NCI-H187 treated with DMSO at 0.1 percent for 48 hours (cell line): ENCODE results near the gene THNSL1.

Source experiments
- DNase-seq: peaks from one replicate; lab custom pipeline; 2025; lab: John Stamatoyannopoulos, UW

The THNSL1 gene

DNA sequence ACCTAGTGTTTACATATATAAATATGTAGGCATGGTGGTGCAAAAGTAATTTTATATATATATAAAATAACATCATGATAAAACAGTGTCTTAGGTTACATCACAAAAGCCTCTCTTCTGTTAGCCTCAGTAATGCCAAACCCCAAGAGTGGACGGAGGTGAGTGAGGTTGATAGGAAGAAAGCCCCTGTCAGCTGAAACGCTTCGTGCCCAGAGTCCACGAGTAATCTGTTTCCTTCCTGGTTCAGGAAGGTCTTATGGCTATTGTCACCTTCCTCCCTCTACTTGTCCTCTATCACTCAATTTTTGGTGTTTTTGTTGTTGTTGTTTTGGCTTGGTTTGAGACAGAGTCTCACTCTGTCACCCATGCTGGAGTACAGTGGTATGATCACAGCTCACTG lies 41.5 kb downstream of the THNSL1 start:
- DNase-seq = no peak

DNA sequence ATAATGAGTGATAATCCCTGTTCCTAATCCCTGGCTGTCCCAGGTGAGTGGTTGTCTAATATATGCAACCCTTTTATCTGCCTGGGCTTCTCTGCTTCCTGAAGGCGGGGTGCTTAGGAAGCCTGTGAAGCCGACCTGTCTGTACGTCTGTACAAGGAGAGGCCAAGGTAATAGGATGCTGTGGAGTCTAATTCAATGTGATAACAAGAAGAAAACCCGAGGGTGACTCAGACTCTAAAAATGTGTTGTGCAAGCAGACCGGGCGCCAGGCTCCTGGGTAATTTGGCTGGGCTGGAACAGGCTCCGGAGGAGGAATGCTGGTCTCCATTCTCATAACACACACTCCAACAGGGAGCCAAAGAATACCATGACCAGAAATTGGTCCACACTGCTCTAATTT lies 43.6 kb downstream of the THNSL1 start:
- no peak for DNase-seq

DNA sequence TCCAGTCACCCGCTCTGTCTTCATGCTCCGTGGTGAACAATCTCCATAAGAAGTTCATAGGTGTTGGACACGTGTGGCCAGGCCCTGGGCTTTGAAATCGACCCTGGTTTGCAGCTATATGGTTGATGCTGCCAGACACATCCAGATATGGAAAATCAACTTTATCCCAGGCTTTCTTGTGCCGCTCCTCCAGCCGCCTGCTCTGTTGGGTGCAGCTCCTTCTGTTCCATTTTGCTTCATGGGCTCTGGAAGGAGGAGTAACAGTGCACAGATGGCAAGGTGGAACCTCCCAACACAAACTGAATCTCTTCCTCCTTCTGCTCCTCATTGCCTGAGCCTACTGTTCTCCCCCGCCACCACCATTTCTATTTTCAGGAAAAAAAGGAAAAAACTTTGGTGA lies 44.7 kb downstream of the THNSL1 start:
- no peak for DNase-seq

DNA sequence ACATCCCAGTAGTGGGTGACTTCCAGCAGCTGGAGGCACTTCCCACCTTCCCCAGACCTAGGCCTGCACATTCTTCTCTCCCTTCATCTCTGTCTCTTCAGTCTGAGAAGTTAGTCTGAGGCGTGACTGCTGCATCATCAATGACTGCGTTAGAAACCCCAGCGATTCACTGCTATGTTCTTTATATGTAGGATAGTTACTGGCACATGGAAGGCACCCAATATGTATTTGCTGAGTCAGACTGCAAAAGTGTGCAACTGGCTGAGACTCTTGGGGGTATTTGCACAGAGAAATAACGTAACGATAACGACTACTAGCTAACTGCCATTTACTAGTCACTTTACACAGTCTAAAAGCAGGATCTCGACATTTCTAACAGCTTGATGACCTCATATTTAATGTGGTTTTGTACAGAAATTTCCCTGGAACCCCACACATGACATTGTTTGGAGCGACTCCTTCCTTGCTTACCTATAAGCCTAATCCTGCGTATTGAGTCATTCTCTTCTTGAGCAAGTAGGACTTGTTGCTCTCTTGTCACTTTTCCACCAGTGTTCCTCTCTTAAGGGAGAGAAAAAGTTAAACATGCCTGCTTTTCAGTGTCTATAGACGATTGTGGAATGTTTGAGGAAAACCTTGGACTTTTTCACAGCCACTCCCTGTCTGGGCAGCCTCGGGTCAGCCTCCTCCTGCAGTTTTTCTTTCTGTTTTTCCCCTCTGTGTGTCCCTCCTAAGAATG lies 45.5 kb downstream of the THNSL1 start:
- no peak for DNase-seq

DNA sequence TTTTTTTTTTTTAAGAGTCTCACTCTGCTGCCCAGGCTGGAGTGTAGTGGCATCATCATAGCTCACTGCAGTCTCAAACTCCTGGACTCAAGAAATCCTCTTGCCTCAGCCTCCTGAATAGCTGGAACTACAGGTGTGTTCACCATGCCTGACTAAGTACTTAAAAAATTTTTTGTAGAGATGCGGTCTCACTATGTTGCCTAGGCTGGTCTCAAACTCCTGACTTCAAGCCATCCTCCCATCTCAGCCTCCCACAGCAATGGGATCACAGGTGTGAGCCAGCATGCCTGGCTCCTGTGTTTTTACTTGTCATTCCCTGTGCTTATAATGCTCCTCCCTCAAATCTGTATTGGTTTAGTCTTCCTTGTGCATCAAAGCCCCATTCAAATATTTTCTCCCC lies 46.7 kb downstream of the THNSL1 start:
- no peak for DNase-seq

DNA sequence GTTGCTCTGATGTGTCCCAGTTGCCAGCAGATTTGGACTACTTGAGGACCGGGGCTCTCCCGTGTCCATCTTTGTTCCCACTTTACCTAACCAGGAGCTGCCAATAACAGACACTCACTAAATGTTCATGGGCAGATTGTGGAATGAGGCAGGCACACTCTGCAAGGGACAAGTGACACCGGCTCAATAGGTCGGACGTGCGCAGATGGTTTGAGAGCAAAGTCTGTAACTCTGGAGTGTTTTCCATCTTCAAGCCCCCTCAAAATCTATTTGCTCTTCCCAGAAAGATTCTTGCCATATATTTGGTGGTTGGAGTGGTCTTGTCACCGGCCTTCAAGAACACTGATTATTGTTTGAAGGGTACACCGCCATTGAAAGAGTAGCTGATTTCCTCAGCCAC lies 47.2 kb downstream of the THNSL1 start:
- DNase-seq = no peak

DNA sequence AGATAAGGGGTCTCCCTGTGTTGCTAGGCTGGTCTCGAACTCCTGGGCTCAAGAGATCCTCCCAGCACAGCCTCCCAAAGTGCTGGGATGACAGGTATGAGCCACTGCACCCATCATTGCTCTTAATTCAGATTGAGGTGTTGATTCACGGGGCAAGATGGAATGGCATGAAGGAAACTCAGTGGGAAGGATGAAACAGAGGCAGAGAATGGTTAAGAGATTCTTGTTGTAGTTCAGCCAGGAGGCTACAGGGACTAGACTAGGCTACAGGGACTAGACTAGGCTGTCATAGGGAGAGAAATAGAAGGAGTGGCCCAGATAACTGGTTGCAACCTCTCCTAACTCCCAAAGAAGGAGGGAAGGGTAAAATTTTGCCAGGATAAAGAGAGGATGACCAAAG lies 48.0 kb downstream of the THNSL1 start:
- DNase-seq = no peak

DNA sequence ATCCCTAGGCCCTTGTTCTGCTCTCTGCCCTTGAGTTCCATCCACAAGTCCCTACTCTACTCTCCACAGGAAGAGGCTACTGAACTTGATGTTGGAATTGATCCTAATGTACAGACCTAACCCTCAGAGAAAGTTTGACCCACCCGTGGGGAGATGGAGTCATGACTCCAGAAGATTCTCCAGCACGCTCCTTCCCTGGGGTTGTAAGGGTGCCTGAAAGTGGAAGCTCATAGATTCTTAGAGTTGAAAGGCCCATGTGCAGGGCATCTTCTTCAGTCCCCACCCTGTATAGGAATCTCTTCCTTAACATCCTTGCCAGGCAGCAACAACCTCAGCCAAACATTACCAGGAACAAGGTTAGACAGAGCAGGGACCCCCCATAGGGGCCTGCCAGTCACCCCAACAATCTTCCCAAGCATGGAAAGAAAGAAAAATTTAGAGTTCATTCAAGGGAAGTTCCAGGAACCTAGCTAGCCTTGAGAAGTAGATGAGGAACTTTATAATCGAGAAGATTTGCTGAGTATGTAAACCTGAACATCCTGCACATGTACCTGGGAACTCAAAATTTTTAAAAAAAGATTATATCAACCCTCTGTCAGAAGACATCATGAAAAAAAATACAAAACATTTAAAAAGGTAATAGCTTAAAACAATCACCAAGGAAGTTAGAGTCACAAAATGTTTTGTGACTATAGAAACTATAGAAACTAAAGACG lies 49.5 kb downstream of the THNSL1 start:
- DNase-seq = no peak

DNA sequence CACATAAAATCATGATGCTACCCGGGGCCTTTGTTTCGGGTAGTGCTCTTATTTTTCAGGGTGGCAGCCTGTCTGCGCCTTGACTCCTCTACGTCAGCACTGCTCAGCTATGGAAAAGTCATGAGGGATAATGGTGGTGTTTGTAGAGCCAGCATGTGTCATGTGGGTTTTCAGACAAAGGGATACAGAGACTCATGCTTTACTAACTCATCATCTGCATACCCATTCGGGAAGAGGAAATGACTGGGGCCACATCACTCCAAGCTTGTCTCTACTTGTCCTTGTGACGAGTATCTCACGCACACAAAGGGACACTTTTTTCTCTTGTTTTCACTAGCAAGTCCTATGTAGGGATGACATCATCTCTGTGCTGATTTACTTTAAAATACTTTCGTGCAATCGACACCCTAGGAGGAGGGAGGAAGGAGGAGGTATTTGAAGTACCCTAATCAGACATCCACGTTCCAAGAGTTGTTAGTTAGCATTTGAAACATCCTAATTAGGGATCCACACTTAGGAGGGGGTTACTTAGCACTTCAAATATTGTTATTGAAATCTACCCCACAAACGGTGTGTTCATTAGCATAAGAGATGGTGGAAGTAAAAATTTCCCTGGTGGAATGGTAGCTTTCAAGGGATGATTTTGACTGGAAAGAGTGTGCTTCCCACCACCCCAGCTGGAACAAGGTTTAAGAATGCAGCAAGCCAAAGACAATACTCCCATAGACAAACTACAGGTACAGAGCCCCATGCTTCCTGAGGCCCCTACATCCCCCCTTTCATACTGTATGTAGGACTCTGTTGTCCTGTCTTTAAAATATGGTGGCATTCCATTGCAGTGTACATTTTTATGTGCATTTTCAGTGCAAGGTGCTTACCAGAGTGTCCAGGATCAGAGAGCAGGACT lies 52.0 kb downstream of the THNSL1 start:
- DNase-seq = no peak

DNA sequence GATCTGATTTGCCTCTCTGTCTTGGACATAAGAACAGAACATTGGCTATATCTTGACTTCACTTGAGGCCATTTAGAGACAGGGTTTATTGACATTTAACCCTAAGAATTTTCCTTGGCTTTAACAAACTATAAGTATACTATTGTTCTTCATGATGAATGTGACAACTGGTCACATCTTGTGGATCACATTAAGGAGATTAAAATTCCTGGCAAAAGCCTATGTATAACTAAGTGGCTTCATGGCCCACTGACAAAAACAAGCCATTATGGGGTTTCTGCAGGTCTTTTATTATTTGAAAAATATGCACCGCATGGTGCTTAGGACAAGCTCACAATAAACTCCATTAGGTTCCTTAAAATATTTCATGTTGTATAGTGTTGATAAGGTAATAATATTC lies 54.8 kb downstream of the THNSL1 start:
- DNase-seq = no peak

DNA sequence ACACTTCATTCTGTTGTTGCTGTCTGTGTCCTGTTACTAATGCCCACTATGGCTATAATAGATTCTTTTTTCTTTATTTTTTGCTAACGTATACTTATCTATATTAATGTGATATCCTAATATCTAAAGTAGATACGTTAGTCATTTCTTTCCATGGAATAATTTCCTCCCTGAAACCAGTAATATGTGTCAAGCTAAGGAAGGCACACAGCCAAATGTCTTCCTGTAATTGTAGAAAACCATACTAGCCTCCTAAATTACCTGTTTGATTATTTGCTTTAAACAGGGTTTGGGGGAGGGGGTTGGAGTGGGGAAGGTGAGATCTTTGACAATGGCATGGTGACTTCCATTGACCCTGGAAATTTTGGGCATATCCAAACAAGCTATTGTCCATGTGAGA lies 56.4 kb downstream of the THNSL1 start:
- no peak for DNase-seq

DNA sequence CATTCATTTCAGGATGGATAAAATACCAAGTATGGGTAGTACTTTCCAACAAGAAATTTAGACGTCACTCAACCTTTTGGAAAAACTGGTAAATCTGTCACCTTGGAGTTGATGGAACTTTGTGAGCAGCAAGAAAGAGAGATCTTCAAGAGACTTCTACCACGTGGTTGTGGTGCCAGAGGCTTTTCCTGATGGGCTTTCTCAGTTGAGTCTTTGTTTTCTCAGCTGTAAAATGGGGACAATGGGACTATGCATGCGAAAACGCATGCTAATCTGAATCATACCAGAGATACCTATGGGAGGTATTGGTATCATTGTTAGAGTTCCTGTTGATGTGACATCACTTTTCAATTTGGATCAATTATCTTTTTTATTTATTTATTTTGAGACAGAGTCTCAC lies 59.4 kb downstream of the THNSL1 start:
- DNase-seq = no peak
